MM.1S (cell line): Measurements from ENCODE around the gene MDH2.

Experiments used
- EZH2 ChIP-seq: fragments of 300-600 bp; sonication (generic); optimal IDR thresholded peaks from 2 replicates; pipeline ENCODE3; 2017; ENCODE audit warnings: low read depth, mild to moderate bottlenecking, antibody characterized with exemption, low read length, mixed read lengths
- EZH2phosphoT487 ChIP-seq: fragments of 300-600 bp; sonication (generic); IDR thresholded peaks from 2 replicates; pipeline ENCODE4 v1.6.1; 2018; ENCODE audit warnings: antibody characterized with exemption, low read length
- TF ChIP-seq, protein P1 (sequence below): fragments of 300-600 bp; sonication (generic); IDR thresholded peaks from 2 replicates; pipeline ENCODE4 v1.5.1; 2016; ENCODE audit warnings: antibody characterized with exemption, low read length, mixed read lengths

DNA sequence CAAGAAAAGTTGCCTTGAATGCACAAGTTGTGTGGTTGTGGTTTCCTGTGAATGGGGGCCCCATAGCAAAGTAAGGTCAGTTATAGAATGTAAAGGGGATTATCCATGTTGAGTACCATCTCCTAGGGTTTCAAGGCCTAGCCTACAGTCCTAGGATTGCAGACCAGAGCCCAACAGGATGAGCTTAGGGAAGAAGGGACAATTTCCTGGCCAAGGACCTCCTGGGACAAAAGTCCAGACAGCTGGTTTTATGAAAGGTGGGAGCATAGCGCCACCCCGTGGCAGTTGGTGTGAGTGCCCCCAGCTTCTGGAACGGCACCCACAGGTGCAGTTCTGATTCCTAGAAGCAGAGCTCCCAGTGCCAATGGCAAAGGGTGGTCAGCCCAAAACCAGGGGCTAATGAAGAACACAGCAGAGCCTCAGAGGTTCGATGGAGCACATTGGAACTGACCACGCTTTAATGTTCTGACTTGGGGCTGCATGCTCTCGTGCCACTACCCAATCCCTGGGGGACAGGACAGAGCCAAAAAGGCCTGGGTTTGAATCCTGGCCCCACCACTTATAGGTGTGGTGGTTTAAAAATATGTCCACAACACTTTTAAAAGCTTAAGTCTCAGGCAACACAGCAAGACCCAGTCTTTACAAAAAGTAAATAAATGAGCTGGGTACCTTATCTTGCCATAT lies 27.7 kb upstream of the MDH2 start:
- TF ChIP-seq EZH2 = no peak
- TF ChIP-seq, protein P1, sequence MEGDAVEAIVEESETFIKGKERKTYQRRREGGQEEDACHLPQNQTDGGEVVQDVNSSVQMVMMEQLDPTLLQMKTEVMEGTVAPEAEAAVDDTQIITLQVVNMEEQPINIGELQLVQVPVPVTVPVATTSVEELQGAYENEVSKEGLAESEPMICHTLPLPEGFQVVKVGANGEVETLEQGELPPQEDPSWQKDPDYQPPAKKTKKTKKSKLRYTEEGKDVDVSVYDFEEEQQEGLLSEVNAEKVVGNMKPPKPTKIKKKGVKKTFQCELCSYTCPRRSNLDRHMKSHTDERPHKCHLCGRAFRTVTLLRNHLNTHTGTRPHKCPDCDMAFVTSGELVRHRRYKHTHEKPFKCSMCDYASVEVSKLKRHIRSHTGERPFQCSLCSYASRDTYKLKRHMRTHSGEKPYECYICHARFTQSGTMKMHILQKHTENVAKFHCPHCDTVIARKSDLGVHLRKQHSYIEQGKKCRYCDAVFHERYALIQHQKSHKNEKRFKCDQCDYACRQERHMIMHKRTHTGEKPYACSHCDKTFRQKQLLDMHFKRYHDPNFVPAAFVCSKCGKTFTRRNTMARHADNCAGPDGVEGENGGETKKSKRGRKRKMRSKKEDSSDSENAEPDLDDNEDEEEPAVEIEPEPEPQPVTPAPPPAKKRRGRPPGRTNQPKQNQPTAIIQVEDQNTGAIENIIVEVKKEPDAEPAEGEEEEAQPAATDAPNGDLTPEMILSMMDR = peak; percentile 97
- no peak for TF ChIP-seq EZH2phosphoT487
